GM04503 (cell line): Measurements from ENCODE around the gene SLC2A11.
A peak's percentile ranks its signal among the peaks of the same experiment; 100 is the strongest.
"Not testable (repeated sequence)": the region's sequence is repeated elsewhere in the genome, so short reads cannot be mapped to it uniquely, and the experiment has no call there.

Experiments used
- DNase-seq: peaks from one replicate; pipeline ENCODE4 v3.0.0-alpha.2; 2012; ENCODE audit warnings: low read depth

Gene SLC2A11

GRCh38 chr22:23908587-23909205, 51.0 kb downstream of the SLC2A11 start:
- DNase-seq: no peak

GRCh38 chr22:23909296-23909898, 51.7 kb downstream of the SLC2A11 start:
- no peak for DNase-seq

- no peak for DNase-seq
Measured at GRCh38 chr22:23910496-23911190, 53.0 kb downstream of the SLC2A11 start.

- DNase-seq: no peak
Measured at GRCh38 chr22:23911318-23911980, 53.8 kb downstream of the SLC2A11 start.

DNA sequence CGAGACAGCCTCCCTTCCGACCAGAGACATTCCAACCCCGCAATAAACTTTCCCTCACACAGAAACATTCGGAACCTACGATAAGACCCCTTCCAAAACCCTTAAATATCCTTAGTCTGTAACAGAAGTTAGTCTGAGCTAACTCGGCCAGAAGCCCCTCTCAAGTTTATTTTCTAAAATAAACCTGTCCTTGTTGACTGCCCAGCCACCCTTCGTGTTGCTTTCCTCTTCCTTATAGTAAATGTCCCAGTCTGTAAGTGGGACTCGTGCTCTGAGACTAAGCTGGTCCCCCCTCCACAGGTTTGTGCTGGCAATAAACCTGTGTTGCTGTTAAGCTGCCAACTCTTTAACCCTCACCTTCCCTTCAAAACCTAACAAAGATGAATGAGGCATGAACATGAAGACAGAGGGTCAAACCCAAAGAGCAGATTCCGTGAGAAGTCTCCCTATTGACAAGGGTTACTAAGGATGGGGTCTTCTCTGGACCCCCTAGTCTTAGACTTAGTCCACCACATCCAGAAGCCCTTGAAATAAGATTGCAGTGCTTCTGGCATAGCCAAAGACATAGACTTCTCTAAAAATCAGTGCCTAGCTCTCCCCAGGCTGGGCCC, 54.7 kb downstream of the SLC2A11 start:
- no peak for DNase-seq

- DNase-seq: no peak
Measured at GRCh38 chr22:23913306-23913660, 55.6 kb downstream of the SLC2A11 start.

GRCh38 chr22:23913661-23914353, 56.1 kb downstream of the SLC2A11 start:
- peak; percentile 86 for DNase-seq

DNA sequence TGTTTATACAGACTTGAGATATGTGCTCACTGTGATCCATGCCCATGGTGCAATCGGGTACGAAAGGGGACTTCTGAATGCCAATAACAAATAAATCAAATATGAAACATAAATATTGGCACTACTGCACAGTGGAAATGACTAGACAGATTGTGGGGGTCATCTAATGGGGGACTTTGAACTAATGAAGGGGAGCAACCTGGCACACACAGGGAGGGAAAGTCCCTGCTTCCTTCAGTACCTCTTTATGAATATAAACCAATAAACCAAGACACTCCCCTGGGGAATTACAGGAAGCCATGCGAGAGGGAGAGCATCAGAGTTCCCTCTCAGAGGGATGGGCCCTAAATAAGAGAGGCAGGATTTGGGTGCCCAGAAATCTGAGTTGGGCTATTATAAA, 57.6 kb downstream of the SLC2A11 start:
- DNase-seq: no peak

GRCh38 chr22:23920267-23920611, 62.6 kb downstream of the SLC2A11 start:
- DNase-seq: not testable (repeated sequence)

DNA sequence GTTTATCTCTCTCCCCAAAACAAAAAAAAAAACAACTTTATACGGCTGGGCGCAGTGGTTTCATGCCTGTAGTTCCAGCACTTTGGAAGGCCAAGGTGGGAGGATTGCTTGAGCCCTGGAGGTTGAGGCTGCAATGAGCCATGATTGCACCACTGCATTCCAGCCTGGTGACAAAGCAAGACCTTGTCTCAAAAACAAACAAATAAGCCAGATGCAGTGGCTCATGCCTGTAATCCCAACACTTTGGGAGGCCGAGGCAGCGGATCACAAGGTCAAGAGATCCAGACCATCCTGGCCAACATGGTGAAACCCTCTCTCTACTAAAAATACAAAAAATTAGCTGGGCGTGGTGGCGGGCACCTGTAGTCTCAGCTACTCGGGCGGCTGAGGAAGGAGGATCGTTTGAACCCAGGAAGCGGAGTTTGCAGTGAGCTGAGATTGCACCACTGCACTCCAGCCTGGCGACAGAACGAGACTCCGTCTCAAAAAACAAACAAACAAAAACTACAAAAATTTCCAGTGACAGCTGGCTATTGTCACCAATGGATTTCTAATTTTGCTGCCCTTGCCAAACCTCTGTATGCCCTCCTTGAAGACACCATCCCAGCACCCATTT, 64.0 kb downstream of the SLC2A11 start:
- not testable (repeated sequence) for DNase-seq

DNA sequence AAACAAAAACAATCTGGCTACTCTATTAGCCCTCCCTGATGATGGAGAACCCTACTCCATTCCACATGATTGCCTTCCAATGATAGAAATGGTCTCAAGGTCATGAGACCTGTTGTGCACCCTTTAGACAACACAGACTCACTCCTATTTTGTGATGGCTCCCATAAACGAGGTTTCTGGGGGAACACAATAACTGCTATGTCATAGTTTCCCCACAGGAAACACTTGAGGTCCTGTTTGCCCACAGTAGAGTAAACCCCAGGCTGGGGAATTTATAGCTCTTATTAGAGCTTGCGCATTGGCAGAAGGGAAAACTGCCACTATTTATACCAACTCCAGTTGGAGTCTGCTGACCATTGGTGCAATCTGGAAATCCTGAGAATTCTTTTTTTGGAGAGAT, 65.2 kb downstream of the SLC2A11 start:
- no peak for DNase-seq

DNA sequence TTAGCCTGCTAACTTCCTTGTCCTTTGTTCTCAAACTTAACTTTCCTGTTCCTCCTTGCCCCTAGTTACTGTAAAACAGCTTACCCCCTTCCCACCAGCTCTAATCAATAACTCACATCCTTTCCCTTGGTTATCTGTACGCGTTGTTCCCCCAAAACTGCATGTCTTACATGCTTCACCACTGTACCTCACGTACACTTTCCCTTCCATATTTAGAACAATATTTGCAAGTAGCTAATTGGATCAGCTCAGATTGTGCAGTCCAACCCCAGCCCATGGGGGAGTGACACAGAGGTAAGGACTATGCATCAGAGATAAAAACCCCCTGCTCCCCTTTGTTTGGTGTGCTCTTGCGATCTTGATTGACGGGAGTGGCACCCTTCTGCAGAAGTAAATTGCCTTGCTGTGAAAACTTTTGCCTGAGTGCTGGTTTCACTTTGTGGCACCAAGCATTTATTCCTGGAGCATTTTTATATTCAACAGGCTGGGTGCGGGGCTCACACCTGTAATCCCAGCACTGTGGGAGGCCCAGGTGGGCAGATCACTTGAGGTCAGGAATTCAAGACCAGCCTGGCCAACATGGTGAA, 67.4 kb downstream of the SLC2A11 start:
- DNase-seq: no peak

GRCh38 chr22:23926561-23926960, 68.9 kb downstream of the SLC2A11 start:
- no peak for DNase-seq
